ENCODE measurements around the gene PIAS2.
"Not testable (repeated sequence)": the region's sequence is repeated elsewhere in the genome, so short reads cannot be mapped to it uniquely, and the experiment has no call there.

Gene PIAS2

DNA sequence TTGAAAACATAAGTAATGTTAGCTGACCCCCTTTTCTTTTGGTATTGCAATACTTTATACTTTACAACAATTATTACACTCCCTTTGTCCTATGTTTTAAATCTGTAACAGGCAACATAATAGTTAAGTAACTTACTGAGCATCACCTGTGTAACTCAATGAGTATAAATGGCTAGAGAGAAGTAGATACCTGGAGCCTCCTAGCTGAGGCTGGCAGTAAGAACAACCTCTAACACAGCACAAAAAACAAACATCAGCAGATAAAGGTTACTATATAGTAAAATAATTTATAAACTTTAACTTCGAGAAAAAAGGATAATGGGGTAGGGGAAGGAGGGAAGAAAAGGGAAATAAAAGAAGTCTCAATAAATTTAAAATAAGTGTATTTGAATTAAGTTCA is 87.4 kb downstream of the PIAS2 start:
- DNase-seq, result no peak

DNA sequence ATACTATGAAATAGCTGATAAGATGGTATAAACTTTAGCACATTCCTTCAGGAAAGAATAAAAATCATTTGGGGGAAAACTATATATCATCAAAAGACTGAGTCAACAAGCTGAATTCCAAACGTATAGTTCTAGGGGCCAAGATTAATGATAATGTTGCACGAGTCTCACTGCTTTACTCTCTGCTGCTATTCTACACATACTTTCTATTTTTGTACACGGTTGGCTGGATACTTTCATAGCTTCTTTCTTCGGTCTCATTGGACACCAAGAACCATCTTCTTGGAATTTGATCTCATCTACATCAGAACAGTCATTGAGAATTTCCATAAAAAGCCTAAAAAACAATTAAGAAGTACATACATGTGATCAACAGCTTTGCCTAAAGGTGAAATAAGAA is 87.8 kb downstream of the PIAS2 start:
- DNase-seq, result no peak

DNA sequence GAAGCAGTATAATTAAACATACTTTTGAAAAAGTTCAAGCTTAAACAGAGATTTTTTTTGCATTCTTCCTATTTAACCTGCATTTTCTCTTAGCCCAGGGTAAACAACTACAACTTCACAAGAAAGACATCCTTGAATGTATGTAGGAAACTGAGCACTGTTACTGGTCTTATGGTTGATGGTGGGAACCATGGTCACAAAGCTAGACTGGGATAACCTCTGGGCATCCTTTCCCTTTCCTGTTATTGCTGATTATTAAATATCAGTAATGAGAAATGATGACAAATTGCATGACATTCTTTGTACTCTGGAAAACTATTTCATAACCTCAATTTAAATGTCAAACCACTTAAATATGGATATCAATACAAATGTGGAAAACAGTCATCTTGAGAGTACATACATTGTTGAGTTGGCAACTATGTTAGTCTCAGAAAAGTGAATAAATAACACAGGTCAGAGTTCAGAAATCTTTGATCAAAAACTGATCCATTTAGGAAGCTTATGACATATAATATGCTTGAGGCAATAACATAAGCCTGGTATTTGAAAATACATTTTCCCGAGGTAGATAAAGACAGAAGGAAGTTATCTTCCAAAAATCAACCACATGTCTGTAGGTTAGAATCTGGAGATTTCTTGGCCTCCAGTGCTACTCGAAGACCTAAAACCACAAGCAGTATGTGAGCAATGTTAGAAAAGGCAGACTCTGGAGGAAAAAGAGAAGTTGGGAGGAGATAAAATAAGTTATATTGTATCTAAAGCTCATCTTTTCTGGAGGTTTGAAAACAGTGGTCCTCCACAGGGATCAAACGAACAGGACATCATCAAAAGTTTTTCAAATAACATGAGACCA is 95.2 kb downstream of the PIAS2 start:
- DNase-seq, result no peak

DNA sequence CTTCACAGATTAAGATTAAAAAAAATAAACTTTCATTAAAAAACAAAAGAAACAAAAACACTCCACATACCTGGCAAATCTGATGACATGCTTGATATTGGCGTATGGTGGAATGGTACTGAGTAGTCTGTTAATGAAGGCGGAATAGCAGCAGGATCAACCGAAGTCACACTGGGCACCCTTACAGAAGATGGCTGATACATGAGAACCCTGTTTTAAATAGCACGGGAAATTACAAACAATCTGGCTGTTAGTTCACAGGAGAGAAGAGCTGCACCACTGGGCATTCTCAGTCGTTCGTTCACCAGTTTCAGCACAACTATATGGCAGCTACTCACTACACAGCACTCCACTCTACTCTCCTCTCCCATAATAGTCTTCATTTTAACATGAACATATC is 96.4 kb downstream of the PIAS2 start:
- no peak for DNase-seq

DNA sequence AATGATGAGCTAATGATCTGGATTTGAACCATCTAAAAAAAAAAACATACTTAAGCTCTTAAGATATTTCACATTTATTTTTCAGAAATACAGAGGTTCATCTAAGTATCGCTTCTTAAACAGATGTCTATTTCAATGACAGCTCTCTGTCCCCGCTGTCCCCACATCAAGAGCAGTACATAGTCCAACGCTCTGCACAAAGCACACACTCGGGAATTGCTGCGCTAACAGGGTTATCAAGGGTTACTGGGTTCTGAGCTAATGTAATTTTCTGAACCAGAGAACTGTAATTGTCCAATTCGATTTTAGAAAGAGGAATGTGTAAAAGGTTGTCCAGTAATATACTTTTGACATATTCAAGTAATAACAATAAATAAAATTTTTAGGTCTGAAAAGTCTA is 101.6 kb downstream of the PIAS2 start:
- no peak for DNase-seq

DNA sequence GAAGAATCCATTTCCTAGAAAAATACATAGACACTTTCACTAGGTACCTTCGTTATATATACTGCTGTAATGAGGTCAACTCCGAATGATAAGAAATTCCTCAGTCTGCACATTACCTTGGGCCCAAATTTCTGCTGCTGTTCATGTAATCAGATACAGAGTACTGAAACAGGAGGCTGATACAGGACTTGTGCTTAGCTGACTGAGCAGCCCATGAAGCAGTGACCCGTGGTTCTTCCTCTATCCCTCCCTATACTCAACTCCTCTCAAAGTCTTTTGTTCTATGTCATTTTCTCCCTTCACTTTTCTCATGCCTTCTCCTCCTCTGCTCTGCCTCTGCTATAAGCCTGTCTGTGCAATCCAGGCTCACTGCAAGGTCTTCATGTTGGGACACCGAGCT is 102.9 kb downstream of the PIAS2 start:
- DNase-seq, result no peak

DNA sequence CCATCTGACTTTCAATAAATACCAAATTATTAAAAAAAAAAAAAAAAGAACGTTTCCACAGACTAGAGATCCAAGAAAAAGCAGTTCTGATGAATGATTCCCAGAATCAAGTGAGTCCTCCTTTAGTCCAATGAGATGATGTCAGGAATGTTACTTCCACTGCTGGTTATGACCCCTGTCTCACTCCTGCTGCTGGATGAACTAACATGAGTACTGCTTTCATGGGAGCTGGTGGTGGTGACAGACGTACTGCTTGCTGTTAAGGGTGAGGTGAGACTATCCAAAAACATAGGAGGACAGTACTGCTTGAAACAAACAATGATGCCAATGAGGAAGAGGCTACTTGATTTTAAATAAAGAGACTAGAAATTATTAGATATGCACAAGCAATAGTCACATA is 105.0 kb downstream of the PIAS2 start:
- DNase-seq, result no peak

DNA sequence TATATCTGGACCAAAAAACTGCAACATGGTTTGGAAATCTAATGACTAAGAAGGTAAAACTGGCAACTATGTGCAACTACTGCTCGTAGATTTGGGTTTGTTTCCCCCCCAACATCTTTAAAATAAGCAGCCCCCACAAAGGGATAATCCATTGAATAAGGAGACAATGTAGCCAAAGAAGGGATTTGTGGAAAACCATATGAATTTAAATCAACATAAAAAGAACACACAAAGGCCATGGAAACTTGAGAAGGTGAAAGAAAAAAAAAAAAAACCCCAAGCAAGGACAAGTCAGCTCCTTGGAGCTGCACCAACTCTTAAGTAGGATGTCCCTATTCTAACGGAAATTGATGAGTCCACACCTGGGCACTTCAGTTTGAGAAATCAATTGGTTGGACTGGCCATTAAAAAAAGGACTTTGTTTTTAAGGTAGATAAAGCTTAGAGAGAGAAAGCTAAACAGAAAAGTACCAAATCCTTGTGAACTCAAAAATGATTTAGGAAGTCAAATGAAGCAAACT is 106.8 kb downstream of the PIAS2 start:
- no peak for DNase-seq

DNA sequence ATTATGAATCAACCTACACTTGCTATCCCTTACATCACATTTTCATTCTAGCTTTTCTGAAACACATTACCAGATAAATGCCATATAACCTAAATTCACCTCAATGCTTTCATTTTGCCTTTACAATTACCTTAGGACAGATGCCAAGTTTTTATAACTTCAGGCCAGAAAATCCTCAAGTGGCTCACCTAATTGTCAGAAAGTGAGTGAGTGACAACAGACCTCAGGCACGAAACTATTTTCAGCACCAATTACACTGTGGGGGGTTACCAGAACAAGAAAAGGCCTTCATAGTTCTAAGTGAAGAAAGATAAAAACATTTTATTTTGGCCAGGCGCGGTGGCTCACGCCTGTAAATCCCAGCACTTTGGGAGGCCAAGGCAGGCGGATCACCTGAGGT is 108.2 kb downstream of the PIAS2 start:
- no peak for DNase-seq

DNA sequence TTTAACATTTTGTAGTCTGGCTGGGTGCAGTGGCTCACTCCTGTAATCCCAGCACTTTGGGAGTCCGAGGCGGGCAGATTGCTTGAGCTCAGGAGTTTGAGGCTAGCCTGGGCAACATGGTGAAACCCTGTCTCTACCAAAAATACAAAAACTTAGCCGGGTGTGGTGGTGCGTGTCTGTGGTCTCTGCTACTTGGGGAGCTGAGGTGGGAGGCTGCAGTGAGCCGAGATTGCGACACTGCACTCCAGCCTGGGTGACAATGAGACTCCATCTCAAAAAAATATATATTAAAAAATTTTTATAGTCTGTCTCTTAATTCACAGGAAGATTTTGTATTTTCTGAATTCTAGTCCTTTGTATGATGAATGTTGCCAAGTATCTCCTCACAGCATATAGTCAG is 121.4 kb downstream of the PIAS2 start:
- DNase-seq, result not testable (repeated sequence)

DNA sequence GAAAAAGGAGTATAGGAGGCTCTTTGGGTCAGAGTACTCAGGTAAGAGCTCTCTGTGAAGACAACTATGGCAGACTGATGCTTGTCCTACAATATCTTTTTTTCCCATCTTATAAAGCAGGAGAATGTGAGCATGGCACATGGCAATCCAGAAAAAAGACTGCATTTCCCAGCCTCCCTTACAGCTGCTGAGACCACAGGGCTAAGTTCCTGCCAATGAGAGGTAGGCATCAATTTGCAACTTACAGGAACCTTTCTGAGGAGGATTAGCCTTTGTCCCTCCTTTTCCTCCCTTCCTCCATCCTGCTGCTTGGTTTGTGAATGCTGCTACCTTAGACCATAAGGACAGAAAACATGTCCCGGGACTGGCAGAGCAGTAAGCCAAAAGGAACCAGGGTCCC is 122.7 kb downstream of the PIAS2 start:
- no peak for DNase-seq

DNA sequence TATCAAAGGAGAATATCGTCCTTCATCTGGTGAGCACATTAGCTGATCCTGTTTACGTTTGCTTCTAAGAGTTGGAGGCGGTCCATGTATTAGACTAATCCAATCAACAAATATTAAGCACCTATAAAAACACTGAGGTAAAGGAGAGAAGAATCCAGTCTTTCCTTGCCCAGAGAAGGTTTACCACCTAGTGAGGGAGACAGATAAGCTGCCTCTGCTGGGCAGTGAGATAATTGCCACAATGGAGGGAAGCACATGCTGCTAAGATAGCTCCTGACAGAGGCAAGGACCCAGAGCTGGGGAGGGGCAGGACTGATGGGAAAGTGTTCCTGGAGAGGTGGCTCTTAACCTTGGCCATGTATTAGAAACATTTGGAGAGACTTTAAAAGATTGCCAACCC is 123.7 kb downstream of the PIAS2 start:
- no peak for DNase-seq

DNA sequence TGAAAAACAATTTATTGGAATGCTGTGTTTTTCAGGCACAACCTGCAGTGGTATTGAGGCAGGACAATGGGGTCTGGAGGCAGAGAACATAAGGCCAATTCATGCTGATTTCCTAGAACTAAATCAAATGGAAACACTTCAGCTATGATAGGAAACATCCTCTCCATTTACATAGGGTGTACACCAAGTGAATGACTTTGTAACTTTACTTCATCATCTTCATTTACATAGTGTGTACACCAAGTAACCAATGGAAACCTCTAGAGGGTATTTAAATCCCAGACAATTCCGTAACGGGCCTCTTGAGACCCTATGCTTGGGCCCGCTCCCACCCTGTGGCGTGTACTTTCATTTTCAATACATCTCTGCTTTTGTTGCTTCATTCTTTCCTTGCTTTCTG is 128.2 kb downstream of the PIAS2 start:
- no peak for DNase-seq

DNA sequence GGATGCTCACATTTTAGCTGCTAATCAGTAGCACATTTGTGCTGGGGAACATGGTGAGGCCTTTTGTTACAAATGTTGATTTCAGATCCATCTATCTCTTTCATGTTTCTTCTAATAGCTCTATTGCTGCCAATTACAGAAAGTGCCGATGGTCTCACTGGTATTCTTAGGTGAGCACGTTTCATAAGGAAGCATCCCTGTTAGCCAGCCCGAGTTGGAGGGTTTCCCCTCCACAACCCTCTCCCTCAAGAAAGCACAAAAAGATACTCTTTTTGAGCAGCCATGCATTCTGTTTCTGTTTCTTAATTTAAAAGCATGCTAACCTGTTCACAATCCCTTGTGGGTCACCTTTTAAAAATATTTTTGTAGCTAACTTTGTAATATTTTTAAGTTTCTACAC is 129.6 kb downstream of the PIAS2 start:
- DNase-seq, result no peak

DNA sequence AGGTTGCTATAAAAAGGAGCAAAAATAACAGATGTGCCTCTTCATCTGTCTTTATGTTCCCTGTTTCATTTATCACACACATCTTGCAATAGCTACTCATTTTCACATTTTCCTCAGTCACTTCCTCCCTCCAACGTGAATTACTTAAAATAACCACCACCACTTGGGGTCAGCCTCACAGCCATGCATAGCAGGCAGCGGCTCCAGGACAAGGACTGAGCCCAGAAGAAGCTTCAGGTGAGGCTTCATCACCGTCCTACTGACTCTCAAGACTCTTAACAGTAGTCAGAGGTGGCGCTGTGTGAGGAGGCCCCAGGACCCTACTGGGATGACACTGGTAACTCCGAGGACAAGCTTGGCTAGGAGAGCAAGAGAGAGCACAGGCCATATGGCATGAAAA is 144.9 kb downstream of the PIAS2 start:
- DNase-seq, result peak; percentile 37

DNA sequence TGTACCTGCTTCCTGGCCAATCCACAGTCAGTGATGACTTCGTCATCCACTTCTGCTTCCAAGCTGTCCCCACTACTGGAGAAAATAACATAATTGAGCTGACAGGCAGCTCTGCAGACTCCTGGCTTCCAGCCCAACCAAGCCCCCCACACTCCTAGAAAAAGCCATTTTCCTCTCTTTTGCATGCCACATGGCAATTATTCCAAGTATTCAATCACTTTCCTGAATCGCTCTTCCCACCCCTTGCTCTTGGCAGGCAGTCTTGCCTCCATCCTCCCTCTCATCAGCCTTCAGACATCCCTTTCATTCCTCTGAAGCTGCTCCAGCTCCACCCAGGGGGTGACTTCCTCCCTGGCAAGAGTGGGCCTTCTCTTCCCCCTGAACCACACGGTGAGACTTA is 146.2 kb downstream of the PIAS2 start:
- DNase-seq, result no peak

DNA sequence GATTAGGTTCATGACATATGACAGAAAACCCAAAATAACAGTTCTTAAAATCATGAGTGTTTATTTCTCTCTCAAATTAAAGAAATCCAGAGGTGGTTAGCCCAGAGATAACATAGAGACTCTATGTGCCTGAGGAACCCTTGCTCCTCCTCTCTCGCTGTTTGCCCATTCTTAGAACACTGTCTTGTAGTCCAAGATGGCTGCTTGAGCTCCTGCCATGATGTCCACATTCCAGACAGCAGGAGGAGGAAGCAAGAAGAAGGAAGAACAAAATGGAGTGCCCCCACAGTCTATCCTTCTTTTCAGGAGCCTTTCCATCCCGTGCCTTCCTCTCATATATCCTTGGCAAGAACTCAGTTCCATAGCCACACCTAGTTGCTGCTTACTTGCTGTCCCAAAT is 146.6 kb downstream of the PIAS2 start:
- no peak for DNase-seq

DNA sequence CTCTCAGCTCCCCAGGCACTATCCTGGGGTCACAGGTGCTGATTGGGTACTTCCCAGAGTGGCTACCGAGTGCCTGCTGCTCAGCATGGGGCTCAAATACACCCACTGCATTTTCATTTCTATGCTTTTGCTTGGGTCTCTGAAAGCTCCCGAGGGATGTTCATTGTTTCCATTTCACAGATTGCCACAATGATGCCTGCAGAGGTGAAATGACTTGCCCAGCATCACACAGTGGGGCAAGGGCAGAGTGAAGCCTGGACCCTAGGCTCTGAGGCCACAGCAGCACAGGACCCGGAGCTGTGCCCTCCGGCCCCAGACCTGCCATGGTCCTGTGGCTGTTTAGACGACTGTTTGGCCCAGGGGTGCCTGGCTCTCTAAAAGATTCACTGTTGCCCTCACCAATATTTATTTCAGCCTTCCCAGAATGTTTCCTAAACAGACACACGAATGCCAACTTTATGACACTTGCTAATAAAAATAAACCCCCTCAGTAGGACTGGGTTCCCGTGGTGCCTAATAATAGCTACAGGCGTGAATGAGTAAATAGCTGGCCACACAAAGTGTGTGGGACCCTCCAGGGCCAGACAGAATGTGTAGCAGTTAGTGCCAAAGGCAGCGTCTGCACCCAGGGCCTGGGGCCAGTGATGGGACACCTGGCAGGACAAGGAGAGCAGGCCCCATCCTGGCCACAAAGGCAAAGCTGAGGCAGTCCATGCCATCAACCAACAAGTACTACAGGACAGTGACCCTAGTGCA is 149.0 kb downstream of the PIAS2 start:
- DNase-seq, result no peak

DNA sequence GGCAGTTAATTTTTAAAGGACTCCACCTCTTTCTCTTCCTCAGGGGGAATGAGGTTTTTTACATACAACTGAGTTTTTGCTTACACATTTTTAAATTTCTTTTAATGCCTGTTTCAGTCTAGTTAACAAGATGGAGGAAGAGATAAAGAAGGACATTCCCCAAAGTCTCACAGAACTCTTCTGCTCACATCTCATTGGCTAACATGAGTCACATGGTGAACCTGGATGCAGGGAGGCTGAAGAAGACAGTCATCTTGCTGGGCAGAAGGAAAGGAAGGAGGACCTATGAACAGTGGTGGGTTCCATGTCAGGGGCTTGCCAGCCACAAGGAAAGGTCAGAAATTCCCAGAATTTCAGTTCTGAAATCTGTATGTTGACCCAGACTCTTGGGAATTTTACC is 150.1 kb downstream of the PIAS2 start:
- no peak for DNase-seq

DNA sequence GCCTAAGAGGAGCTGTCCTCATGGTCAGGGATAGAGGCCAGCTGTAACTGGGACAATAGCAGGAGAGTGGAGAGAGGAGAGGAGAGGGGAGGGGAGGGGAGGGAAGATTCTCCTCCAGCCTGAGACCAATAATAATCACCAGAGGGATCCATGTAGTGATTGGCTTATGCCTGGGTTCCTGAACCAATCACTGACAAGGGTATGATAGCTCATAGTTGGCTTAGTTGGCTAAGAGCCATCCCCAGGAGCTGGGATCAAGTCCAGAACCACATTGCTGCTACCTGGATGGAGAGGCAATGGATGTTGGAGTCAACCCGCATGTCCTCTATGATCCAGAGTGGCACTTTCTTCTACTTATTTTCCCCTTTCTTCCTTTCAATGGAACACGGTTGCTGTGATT is 152.7 kb downstream of the PIAS2 start:
- no peak for DNase-seq

DNA sequence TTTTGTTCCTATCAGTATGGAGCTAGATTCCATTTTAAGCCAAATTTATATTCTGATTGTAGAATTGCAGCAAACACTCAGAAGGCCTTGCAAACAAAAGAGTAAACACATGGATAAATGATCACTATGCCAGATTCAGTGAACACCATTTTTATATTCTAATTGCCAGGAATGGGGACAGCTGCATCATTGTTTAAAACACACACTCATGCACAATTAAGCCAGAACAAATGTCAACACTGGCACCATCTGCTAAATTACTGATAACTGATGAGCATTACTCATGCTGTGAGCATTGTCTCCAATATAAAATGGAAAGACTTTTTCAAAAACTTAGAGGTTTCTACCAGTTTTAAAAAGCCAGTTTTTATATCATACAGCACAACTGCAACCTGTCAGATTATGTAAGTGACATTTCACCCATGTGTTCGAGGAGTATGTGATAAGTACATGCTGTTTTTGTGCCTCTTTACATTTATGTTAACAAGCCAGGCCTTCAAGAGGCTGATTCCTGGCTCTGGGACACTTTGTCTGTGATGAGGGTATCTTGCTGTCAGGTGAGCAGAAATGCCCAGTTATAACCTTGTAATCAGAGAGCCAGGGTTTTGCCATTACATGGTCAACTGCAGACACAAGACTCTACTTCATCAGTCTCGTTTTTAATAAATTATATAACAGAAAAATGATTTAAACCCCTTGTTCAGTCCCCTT is 156.1 kb downstream of the PIAS2 start:
- no peak for DNase-seq

DNA sequence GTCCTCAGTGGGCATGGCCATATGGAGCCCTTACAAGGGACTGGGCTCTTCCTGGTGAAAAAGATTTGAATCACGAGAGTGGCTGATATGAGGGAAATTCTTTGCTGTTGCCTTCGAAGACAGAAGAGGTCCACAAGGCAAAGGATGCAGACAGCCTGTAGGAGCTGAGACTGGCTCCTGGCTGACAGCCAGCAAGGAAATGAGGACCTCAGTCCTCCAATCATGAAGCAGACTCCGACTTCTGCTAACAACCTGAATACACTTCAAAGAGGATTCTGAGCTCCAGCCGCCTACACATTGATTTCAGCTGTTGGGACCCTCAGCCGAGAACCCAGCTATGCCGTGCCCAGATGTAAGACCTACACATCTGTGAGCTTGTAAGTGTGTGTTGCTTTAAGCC is 157.4 kb downstream of the PIAS2 start:
- DNase-seq, result no peak

DNA sequence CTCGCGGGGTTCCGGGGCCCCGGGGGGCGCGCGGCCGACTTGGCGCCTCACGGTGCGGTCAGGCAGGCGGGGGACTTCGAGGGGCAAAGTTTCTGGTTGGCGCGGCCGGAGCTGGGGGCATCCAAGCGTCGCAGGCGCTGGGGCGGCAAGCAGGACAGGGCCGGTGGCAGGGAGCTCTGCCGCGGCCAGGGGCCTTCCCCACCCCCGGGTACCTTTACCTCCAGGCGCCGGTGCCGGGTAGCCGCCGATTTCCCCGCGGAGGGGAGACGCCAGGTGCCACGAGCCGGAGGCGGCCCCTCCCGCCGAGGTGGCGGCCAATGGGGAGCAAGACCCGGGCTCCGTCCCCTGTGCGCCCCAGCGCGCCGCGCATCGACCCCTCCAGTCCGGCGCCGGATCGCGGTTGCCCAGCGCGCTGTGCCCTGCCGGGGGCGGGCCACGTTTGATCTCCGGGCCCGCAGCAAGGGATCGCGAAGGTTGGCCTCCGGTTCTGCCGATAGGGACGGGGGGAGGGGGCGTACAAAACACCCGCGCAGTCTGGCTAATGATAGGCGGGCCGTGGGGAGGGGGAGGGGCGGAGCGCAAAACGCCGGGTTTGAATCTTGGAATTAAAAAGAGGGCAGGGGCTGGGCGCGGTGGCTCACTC is 160.6 kb downstream of the PIAS2 start, which contains the start of gene ST8SIA5:
ST8SIA5 (minus strand) TSS at position 495 of the 643 bp plus-strand sequence. CDS start 545 bp downstream, outside the sequence.
- no peak for DNase-seq
